ENCODE results near the gene SPIN2B.

- TF ChIP-seq CTCF (IDR thresholded peaks at IDR 0.05; ENCODE audit: low read length) (no peak), EZH2phosphoT487 (IDR thresholded peaks at IDR 0.05; ENCODE audit: low read length) (no peak), EZH2 (optimal IDR thresholded peaks at IDR 0.05; ENCODE audit: low read depth, low read length) (no peak)
Measured at GRCh38 chrX:57104406-57104805, 16.9 kb downstream of the SPIN2B start.

Measured in MM.1S (cell line).